Stimulated activated CD4-positive, alpha-beta T cell treated with anti-CD3 and anti-CD28 coated beads, Interleukin-4, amount 100 ng/mL, for 48 hours (primary cell): ENCODE measurements around the gene LRSAM1.

Source experiments
- DNase-seq, 2 donors: peaks; one replicate each; pipeline ENCODE4 v3.0.0-alpha.2; 2020; ENCODE audit warnings: low read depth in 2 of 2

Gene LRSAM1

GRCh38 chr9:127426756-127427155 lies 24.6 kb upstream of the LRSAM1 start:
- DNase-seq, result no peak

DNA sequence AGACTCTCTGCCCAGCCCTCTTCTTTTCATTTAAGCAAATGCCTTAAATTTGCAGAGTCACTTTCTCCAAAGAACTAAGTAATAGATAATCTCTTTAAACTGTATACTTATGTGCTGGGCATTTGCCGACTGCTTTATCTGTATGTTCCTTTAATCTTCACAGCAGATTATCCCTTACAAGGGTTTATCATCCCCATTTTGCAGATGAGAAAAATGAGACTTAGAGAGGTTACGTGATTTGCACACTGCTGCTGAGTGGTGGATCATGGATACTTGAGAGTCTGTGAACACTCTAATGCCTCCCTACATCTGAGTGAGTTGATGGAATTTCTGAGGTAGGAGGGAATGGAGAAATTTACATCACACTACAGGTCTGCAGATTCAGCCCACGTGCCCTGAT lies 23.0 kb upstream of the LRSAM1 start:
- no peak for DNase-seq

DNA sequence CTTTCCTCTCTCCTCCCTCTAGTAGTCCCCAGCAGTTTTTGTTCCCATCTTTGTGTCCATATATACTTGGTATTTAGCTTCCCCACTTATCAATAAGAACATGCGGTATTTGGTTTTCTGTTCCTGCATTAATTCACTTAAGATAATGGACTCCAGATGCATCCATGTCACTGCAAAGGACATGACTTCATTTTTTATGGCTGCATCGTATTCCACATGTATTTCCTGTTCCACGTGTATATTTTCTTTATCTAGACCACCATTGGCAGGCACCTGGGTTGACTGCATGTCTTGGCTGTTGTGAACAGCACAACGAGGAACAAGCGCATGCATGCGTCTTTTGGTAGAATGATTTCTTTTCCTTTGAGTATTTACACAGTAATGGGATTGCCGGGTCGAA lies 20.9 kb upstream of the LRSAM1 start:
- no peak for DNase-seq

- no peak for DNase-seq
These were observed 13.6 kb upstream of the LRSAM1 start for GRCh38 chr9:127437497-127438264.

- no peak for DNase-seq
These were observed 12.9 kb upstream of the LRSAM1 start for GRCh38 chr9:127438394-127438793.

DNA sequence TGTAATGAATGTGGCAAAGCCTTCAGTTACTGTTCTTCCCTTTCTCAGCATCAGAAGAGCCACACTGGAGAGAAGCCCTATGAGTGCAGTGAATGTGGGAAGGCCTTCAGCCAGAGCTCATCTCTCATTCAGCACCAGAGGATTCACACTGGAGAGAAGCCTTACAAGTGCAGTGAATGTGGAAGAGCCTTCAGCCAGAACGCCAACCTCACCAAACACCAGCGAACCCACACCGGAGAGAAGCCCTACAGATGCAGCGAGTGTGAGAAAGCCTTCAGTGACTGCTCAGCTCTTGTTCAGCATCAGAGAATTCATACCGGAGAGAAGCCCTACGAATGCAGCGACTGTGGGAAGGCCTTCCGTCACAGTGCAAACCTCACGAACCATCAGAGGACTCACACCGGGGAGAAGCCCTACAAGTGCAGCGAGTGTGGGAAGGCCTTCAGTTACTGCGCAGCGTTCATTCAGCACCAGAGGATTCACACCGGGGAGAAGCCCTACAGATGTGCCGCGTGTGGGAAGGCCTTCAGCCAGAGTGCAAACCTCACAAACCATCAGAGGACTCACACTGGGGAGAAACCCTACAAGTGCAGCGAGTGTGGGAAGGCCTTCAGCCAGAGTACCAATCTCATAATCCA lies 6.9 kb upstream of the LRSAM1 start:
- DNase-seq, result no peak

GRCh38 chr9:127444921-127445850 lies 6.1 kb upstream of the LRSAM1 start:
- no peak for DNase-seq

- no peak for DNase-seq
These were observed 5.2 kb upstream of the LRSAM1 start for GRCh38 chr9:127445851-127446712.

GRCh38 chr9:127446713-127447415 lies 4.4 kb upstream of the LRSAM1 start:
- DNase-seq, result no peak

GRCh38 chr9:127447416-127448111 lies 3.7 kb upstream of the LRSAM1 start:
- DNase-seq, result no peak

DNA sequence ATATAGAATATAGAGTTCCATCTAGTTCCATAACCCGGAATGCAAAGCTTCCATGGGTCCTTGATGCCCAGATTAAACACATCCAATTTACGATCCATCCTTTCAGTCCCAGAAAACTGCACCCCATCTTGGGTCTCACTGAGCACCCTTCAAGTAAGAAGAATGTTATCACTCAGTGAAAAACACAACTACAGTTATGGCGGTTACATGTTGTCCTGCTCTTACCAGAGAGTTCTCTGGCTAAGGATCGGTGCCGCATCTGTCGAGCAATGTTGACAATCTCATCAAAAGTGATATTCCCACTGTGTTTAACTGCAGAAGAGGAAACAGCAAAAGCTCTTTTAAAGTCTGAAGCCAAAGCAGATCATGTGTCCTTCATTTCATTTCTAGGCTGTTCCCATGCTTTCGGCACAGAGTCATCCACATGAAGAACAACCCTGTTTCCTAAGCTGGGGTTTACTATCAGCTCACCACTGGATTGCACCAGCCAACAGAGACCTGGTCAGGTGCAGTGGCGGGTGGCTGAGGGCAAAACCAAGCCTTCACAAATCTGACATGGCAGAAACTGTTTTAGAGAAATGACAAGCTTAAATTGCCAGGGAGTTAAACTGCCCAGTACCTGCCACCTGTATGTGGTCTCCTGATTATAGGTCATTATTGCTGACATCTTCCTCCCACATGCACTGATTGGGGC lies 3.1 kb upstream of the LRSAM1 start:
- no peak for DNase-seq

DNA sequence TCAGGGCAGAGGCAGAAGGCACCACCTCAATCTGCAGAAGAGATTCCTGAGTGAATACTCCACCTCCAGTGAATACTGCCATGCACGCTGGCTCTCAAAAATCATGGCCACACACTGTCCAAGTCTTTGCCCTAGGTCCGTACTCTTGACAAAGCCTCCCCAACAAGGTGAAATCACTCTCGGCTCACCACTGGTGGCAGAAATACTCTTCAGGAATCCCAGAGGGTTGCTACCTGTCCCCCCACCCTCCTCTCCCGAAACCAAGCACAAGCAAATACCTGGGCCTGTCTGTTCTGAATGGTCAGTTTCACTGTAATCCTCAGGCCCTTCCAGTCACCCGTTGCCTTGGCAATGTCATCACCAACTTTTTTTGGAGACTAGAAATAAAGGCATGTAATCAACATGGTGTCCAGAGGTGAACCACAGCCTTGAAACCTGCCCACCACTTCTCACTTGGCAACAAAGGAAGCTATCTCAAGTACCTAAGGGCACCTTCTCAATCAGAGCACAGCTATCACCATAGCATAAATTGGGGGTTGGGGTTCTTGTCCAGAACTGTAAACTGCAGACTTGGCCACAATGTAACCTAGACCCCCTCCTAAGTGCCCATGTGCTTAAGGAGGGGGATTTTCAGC lies 1.9 kb upstream of the LRSAM1 start:
- no peak for DNase-seq

- no peak for DNase-seq
These were observed 1.0 kb upstream of the LRSAM1 start for GRCh38 chr9:127450243-127450760.

DNA sequence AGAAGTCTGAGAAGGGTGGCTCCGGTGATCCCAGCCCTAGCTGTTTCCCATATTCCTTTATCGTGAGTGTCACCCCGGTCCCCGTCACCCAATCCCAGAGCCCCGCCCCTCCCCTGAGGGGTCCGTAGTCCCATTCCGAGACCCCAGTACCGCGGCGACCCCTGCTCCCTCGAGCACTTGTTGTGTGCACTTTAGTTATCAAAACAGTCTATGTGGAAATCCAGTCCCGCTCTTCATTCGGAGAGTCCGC lies 223 bp downstream of the LRSAM1 start:
- no peak for DNase-seq

DNA sequence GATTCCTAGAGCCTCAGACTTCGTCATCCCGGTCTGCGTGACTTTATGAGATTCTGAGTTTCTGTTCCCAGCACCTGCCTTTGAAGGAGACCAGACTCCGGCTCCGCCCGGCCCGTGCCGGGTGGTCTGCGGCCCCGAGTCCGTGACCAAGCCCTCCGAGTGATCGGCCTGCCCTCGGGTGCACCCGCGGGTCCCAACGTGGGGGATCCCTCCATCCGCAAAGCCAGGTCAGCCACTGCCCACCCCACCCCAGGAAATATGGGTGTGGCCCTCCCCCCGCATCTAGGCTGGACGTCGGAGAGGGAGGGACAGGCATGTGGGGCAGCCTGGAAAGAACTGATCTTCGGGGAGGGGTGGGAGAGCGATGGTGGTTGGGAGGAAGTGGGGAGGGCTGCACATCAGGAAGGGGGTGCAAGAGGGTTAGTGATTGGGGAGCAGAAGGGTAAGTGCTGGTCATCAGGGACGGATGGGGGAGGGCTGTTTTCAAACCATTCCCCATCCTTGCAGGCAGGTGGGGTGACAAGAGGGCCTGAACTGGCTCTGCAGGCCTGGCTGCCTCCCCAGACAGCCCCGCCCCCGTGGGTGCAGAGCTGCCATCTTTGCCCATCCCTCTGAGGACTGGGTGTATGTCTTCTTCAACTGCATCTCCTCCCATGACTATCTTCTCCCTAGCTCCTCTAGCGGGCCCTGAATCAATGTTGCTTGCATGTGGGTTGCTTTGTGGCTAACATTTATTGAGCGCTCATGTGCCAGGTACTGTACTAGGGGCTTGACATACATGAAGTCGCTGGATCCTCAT lies 747 bp downstream of the LRSAM1 start:
- DNase-seq, result peak; percentile 50 to 54

DNA sequence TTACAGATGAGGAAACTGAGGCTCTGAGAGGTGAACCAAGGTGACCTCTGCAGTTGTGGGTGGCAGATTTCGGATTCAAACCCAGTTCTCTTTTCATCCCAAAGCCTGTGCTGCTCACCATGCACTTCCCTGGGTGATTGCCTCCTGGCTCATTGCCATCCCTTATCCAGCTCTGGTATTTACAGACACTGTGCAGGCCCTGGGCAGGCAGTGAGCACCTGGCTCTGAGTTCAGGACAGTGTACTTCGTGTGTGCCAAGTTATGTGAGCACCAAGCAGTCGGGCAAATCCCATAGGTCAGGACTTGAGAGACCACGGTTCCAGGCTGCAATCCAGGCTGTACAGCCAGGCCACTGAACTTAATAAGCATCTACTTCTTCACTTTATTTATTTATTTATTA lies 1.4 kb downstream of the LRSAM1 start:
- no peak for DNase-seq

DNA sequence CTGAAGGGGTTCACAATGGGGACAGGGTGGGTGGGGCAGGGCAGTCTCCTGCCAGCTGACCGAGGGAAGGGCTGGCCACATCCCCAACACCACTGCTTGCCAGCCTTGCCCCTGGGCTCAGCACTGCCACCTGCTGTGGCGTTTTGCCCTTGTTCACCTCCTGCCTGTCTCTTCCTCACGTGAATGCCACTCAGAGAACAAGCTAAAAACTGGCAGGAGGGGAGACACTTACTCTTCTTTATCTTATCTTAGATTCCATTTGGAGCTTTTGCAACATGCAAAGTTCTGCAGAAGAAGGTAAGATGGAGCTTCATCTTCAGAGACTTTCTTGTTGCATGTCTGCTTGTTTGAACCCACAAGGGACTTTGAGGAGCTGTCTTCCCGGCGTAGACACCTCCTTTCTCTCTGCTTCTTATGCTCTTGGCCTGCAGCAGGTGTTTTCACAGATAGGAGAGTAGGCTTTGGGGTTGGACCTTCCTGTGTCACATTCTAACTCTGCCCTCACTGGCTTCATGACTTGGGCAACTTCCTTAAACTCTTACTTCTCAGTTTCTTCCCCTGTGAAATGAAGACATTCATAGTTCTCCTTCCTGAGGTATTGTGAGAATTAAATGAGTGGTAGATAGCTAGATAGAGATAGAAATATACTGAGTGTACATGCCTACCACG lies 4.1 kb downstream of the LRSAM1 start:
- no peak for DNase-seq
